GM21619 (cell line): ENCODE results near the gene NEUROD4.

ENCODE experiments used
- ATAC-seq: cut with Tn5 transposase; IDR thresholded peaks from one replicate; pipeline ENCODE4 v1.9.1; 2021; ENCODE audit not compliant: unreplicated experiment

Gene NEUROD4

GRCh38 chr12:55058082-55058481 is 38.3 kb downstream of the NEUROD4 start:
- ATAC-seq: no peak

DNA sequence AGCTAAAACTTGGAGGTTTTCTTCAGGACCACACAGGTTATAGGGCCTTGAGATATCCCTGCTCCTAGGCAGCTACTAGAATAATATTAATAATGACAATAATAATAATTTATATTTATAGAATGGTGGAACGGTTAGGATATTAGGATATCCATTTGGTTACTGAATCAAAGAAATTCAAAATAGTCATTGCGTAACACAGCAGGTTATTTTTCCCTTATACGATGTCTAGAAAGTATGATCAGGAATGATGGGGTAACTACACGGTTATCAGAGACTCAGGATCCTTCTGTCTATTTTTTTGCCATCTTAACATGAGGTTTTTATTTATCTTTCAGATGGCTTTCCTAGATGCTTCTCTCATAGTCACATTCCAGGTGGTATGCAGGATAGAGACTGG is 39.0 kb downstream of the NEUROD4 start:
- no peak for ATAC-seq

DNA sequence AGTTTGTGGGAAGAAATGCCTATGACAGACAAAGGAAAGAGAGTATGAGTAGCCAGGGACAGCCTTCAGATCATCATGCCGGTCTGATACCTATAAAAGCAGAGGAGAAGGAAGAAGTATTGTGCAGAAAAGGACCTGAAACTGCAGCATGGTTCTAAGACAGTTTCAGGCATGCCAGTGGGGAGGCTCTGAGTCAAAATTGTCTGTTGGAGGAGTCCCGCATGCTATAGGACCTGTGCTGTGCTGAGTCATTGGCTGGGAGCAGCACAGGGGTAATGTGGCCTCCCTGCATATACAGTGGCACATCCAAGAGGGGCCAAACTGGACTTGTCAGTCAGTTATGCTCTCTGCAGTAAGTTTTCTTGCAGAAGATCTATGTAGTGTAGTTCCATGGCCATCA is 40.7 kb downstream of the NEUROD4 start:
- ATAC-seq: peak; percentile 99

DNA sequence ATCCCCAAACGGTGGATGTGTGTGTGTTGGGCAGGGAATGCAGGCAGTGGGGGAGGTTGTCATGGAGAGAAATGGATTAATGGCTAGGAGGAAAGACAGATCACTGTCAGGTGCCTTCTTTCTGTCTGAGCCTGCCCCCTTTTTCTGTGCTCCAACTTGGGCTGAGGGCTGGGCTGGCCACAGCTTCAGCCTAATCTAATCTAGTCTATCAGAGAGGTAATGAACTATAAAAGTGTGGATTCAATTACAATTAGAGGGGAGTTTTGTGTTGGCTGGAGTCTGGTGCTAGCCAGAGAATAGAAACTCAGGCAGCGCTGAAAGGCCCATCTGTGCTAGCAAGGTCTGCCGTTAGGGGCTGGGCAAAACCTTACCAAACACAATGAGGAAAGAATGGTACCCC is 41.2 kb downstream of the NEUROD4 start:
- ATAC-seq: no peak

GRCh38 chr12:55063291-55063690 is 43.5 kb downstream of the NEUROD4 start:
- ATAC-seq: no peak

DNA sequence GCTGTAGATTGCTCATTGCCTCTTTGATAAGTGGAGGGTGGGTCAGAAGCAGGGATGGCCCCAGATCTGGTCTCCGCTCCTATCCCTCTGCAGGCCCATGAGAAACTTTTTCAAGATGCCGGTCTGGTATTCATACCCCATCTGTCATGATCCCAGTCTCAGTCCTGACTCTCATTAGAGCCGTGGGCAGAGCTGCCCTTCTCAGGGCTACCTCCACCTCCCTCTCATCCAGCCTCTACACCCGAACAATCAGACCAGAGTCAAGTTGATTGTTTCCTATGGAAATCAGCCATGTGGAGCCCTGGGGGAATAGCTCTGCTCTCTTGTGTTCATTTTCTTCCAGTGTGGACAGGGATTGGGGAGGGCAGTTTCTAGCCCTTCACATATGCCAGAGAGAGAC is 45.8 kb downstream of the NEUROD4 start:
- no peak for ATAC-seq

DNA sequence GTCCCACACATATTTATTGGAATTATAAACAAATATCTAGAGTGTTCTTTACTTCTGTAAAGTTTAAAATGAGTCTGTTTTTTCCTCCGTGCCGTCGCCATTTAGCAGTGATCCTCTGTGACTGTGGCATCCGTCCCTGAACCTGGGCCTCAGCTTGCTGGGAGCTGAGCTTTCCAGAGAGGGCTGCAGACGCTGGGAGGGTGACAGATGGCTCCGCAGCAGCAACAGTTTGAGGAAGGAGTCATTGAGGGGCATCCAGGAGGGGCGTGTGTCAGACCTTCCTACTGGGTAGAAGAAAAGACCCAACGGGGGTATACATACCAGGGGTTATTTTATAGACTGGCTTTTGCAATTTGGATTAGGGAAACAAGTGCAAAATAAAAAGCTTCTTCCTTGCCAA is 47.9 kb downstream of the NEUROD4 start:
- ATAC-seq: no peak

DNA sequence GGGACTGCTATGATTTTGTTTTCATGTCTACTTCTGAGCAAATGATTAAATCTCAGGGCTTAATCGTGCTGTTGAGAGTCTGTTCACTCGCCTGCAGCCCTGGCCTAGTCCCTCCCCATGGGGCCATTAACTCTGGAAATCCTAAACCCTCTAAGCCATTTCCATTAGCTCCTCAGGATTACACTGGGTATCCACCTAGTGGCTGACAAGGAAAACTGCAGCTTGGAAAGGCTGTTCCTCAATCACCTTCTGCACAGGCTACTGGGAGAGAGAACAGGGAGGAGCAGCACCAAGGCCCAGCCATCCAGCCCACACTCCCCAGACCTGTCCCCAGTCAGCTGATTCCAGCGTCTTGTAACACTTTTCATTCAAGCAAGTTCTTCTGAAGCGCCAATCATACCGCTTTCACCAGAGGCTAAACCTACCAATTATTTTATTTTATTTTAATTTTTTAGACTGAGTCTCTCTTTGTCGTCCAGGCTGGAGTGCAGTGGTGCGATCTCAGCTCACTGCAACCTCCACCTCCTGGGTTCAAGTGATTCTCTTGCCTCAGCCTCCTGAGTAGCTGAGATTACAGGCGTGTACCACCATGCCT is 48.7 kb downstream of the NEUROD4 start:
- peak; percentile 66 for ATAC-seq

- ATAC-seq: peak; percentile 47
These were observed 52.3 kb downstream of the NEUROD4 start for GRCh38 chr12:55072083-55072482.

DNA sequence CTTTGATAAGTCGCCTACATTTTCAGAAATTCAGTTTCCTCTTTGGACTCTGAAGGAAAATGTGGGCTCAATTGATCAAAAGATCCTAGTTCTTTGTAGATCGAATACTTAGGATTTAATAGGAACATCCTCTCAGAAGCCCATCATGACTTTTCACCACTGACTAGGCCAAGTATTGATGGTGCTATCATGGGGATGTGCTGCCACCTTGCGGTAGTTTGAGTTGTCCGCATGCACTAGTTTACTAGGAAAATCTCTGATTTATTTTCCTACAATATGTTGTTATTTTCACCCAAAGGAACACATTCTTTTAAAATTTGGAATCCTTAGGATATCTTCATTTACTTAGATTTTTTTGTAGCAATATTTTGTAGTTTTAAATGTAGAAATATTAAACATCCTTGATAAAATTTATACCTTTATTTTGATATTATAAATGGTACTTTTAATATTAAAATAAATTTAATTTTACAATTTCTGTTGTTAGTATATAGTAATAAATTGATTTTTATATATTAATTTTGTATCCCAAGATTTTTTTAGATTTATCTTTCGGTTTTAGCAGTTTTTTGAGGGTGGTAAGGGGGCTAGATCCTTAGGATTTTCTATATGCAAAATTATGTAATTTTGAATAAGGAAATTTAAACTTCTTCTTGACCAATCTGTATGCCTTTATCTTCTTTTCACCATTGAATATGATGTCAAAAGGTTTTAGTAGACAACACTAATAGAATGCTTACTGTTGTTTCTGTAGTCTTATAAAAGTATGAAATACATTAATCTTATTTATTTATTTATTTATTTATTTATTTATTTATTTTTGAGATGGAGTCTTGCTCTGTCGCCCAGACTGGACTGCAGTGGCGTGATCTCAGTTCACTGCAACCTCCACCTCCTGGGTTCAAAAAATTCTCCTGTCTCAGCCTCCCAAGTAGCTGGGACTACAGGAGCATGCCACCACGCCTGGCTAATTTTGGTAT is 53.6 kb downstream of the NEUROD4 start:
- ATAC-seq: peak; percentile 70

GRCh38 chr12:55074806-55075205 is 55.0 kb downstream of the NEUROD4 start:
- no peak for ATAC-seq
